ENCODE results near the gene IMPG2. TPM values are rescaled to one million over a fixed set of nuclear protein-coding genes. Genes with fewer than 3 reads are reported as not detected.
A peak's percentile ranks its signal among the peaks of the same experiment; 100 is the strongest.
"Not testable (repeated sequence)": the region's sequence is repeated elsewhere in the genome, so short reads cannot be mapped to it uniquely, and the experiment has no call there.

The IMPG2 gene
- total RNA-seq, 6 experiments from 2014 or later = 0.05 to 0.08 (median 0.06) TPM

- H3K9me3 Mint-ChIP-seq = peaks cover 22% of the 10 kb centered on the region
- H3K27ac Mint-ChIP-seq = no peak overlapping the region
- no peak overlapping the region for H3K4me3 Mint-ChIP-seq
- H3K4me1 Mint-ChIP-seq (ENCODE audit: low read depth) = peaks cover 14% of the 10 kb centered on the region
- peaks cover 24% of the 10 kb centered on the region for H3K36me3 Mint-ChIP-seq (ENCODE audit: low read depth)
- H3K27me3 Mint-ChIP-seq (ENCODE audit: insufficient read depth) = no peaks in the 10 kb centered on the region
- no peak for DNase-seq
- no peak for TF ChIP-seq CTCF (IDR thresholded peaks at IDR 0.05)
Observed at GRCh38 chr3:101310978-101311375, 9.4 kb downstream of the IMPG2 start.

DNA sequence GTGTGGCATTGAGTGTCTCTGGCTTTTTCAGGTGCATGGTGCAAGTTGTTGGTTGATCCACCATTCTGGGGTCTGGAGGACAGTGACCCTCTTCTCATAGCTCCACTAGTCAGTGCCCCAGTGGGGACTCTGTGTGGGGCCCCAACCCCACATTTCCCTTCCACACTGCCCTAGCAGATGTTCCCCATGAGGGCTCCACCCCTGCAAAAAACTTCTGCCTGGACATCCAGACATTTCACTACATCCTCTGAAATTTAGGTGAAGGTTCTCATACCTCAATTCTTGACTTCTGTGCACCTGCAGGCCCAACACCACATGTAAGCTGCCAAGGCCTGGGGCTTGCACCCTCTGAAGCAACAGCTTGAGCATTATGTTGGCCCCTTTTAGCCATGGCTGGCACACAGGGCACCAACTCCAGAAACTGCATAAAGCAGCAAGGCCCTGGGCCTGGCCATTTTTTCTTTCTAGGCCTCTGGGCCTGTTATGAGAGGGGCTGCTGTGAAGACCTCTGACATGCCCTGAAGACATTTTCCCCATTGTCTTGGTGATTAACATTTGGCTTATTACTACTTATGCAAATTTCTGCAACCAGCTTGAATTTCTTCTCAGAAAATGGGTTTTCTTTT, 12.1 kb downstream of the IMPG2 start:
- H3K9me3 Mint-ChIP-seq = peaks cover 22% of the 10 kb centered on the region
- peaks cover 24% of the 10 kb centered on the region for H3K36me3 Mint-ChIP-seq (ENCODE audit: low read depth)
- not testable (repeated sequence) for H3K4me3 Mint-ChIP-seq; H3K27ac Mint-ChIP-seq; H3K27me3 Mint-ChIP-seq (ENCODE audit: insufficient read depth); DNase-seq
- peaks cover 17% of the 10 kb centered on the region for H3K4me1 Mint-ChIP-seq (ENCODE audit: low read depth)

- DNase-seq = no peak
- no peak for TF ChIP-seq CTCF (IDR thresholded peaks at IDR 0.05)
- H3K9me3 Mint-ChIP-seq = peaks cover 17% of the 10 kb centered on the region
- H3K4me3 Mint-ChIP-seq = no peak overlapping the region
- peaks cover 9% of the 10 kb centered on the region for H3K4me1 Mint-ChIP-seq (ENCODE audit: low read depth)
- 0 out of 2 replicates have a peak, but pooled peaks cover 2% of the 10 kb centered on the region for H3K27me3 Mint-ChIP-seq (ENCODE audit: insufficient read depth)
- H3K36me3 Mint-ChIP-seq (ENCODE audit: low read depth) = peaks cover 20% of the 10 kb centered on the region
- no peak overlapping the region for H3K27ac Mint-ChIP-seq
Observed at GRCh38 chr3:101303836-101304235, 16.5 kb downstream of the IMPG2 start.

DNA sequence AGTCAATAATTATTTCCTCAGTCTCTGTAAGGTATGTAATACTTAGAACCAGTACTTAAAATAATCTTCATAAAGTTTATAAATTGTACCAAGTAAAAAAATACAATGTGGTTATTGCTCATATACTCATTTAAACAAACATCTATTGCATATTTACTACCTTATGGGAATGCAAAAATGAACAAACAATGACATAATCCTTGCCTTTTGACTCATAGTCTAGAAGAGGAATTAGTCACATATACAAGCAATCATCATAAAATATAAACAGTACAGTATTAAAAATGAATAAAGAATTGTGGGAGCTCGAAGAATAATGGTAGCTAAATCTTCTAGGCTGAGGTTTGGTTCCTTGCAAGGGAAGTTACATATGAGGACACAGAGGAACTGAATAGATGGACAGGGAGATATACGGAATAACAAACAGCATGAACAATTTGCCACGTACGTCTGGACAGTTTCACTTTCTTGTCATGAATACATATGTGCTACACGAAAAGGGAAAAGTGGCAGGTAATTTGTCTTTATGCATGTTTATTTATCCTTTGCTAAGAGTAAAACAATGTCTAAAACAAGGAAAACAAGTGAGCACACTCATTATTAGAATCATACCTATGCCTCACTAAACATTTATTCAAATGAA, 17.2 kb downstream of the IMPG2 start:
- peaks cover 9% of the 10 kb centered on the region for H3K4me1 Mint-ChIP-seq (ENCODE audit: low read depth)
- 0 out of 2 replicates have a peak, but pooled peaks cover 2% of the 10 kb centered on the region for H3K27me3 Mint-ChIP-seq (ENCODE audit: insufficient read depth)
- no peak for DNase-seq
- peaks cover 12% of the 10 kb centered on the region for H3K9me3 Mint-ChIP-seq
- peaks cover 14% of the 10 kb centered on the region for H3K36me3 Mint-ChIP-seq (ENCODE audit: low read depth)
- no peak overlapping the region for H3K4me3 Mint-ChIP-seq
- no peak overlapping the region for H3K27ac Mint-ChIP-seq
- no peak for TF ChIP-seq CTCF (IDR thresholded peaks at IDR 0.05)

DNA sequence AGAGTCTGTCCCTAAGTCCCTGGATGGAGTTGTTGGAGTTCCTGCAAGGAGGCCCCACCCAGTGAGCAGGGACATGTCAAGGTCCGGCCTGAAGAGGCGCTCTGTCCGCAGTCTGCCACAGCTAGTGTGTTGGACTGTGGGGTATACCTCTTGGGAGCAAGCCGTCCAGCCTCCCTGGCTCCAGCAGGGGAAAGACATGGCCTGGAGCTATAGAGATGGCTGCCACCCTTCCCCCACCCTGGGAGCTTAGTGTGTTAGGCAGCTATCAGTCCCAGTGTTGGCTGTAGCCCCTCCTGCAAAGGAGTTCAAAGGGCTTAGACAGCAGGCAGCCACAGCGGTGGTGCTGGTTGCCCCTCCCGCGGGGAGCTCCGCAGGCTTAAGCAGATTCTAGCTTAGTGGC, 20.3 kb downstream of the IMPG2 start:
- peaks cover 17% of the 10 kb centered on the region for H3K9me3 Mint-ChIP-seq
- TF ChIP-seq CTCF (IDR thresholded peaks at IDR 0.05) = no peak
- no peak overlapping the region for H3K4me3 Mint-ChIP-seq
- H3K36me3 Mint-ChIP-seq (ENCODE audit: low read depth) = peaks cover 10% of the 10 kb centered on the region
- peaks cover 9% of the 10 kb centered on the region for H3K4me1 Mint-ChIP-seq (ENCODE audit: low read depth)
- H3K27ac Mint-ChIP-seq = no peak overlapping the region
- H3K27me3 Mint-ChIP-seq (ENCODE audit: insufficient read depth) = peaks cover 6% of the 10 kb centered on the region; the same call in 1 of the 2 replicates
- DNase-seq = no peak

GRCh38 chr3:101292027-101292426, 28.3 kb downstream of the IMPG2 start:
- TF ChIP-seq CTCF (IDR thresholded peaks at IDR 0.05) = no peak
- peaks cover 5% of the 10 kb centered on the region; the same call in 1 of the 2 replicates for H3K9me3 Mint-ChIP-seq
- H3K4me1 Mint-ChIP-seq (ENCODE audit: low read depth) = peaks cover 12% of the 10 kb centered on the region
- H3K27me3 Mint-ChIP-seq (ENCODE audit: insufficient read depth) = peaks cover 2% of the 10 kb centered on the region; the same call in 1 of the 2 replicates
- peak; percentile 5 for DNase-seq
- H3K27ac Mint-ChIP-seq = no peak overlapping the region
- H3K4me3 Mint-ChIP-seq = no peak overlapping the region
- H3K36me3 Mint-ChIP-seq (ENCODE audit: low read depth) = no peaks in the 10 kb centered on the region
